AG04449 (cell line): ENCODE measurements around the gene EFNB2.

Experiments
- CTCF ChIA-PET: fragments of 350-600 bp; formaldehyde crosslinking; extraction: SDS; loops from one replicate; lab custom pipeline; 2021; ENCODE audit warnings: antibody characterized with exemption; lab: Yijun Ruan, JAX
- POLR2A ChIA-PET: fragments of 400-600, 350-600 bp; formaldehyde crosslinking; extraction: SDS; loops from one replicate; lab custom pipeline; 2020; ENCODE audit warnings: antibody characterized with exemption, inconsistent platforms; lab: Yijun Ruan, JAX
- DNase-seq: peaks from one replicate; pipeline ENCODE4 v3.0.0-alpha.2; 2010; ENCODE audit warnings: low read depth, low spot score
- H3K4me3 ChIP-seq: 2 replicates; pipeline ENCODE4 v1.5.1; 2011; ENCODE audit warnings: low read depth, mild to moderate bottlenecking, control low read depth, low read length
- CTCF ChIP-seq: IDR thresholded peaks from one replicate; pipeline ENCODE4 v1.5.1; 2011; ENCODE audit warnings: mild to moderate bottlenecking, moderate library complexity, low read length, control low read depth, inconsistent platforms; ENCODE audit not compliant: insufficient read depth; ENCODE audit errors: missing control alignments

The EFNB2 gene

GRCh38 chr13:106513025-106513983 is 22.2 kb downstream of the EFNB2 start:
- ChIA-PET POLR2A (interaction anchor here (0.7 kb wide), 1 partner anchor 448 kb away, joined by 3 read pairs; no protein-coding TSS in a partner anchor), CTCF (interaction anchor here (1.2 to 1.7 kb wide), 3 partner anchors 20 to 1311 kb away, joined by 3 to 4 read pairs (median 3); no protein-coding TSS in a partner anchor)
- no peak for DNase-seq
- H3K4me3 ChIP-seq = no peak overlapping the region
- no peak for TF ChIP-seq CTCF

- ChIA-PET POLR2A (interaction anchor here (0.7 to 1.4 kb wide), 4 partner anchors 27 to 1173 kb away, joined by 3 to 6 read pairs (median 4); partner anchors contain the start of gene EFNB2), CTCF (interaction anchor here (0.8 to 1.2 kb wide), 3 partner anchors 9 to 356 kb away, joined by 3 to 5 read pairs (median 3); no protein-coding TSS in a partner anchor)
- no peak for TF ChIP-seq CTCF
- peak; percentile 83 for DNase-seq
- peak overlapping the region; percentile 28 for H3K4me3 ChIP-seq
These were observed 27.7 kb downstream of the EFNB2 start for GRCh38 chr13:106507560-106508274.

GRCh38 chr13:106506286-106506685 is 29.2 kb downstream of the EFNB2 start:
- CTCF ChIA-PET = interaction anchor here (1.0 kb wide), 1 partner anchor 14 kb away, joined by 3 read pairs; no protein-coding TSS in a partner anchor

GRCh38 chr13:106505732-106506131 is 29.7 kb downstream of the EFNB2 start:
- DNase-seq = no peak
- ChIA-PET POLR2A (no interaction called here), CTCF (interaction anchor here (1.0 to 1.3 kb wide), 2 partner anchors 15 to 1732 kb away, joined by 3 to 5 read pairs; no protein-coding TSS in a partner anchor)
- H3K4me3 ChIP-seq = no peak overlapping the region
- no peak for TF ChIP-seq CTCF

More at GRCh38 chr13:106506286-106506685, 29.2 kb downstream of the EFNB2 start:
- DNase-seq = no peak
- POLR2A ChIA-PET = no interaction called here
- H3K4me3 ChIP-seq = no peak overlapping the region
- TF ChIP-seq CTCF = no peak

GRCh38 chr13:106505295-106505694 is 30.2 kb downstream of the EFNB2 start:
- DNase-seq = no peak
- H3K4me3 ChIP-seq = no peak overlapping the region
- ChIA-PET POLR2A (no interaction called here), CTCF (interaction anchor here (0.9 to 1.3 kb wide), 2 partner anchors 382 to 1732 kb away, joined by 3 to 5 read pairs; no protein-coding TSS in a partner anchor)
- TF ChIP-seq CTCF = no peak
